Body of pancreas (tissue), 4 donors: Measurements from ENCODE around the gene IL3. TPM values are rescaled to one million over a fixed set of nuclear protein-coding genes. Genes with fewer than 3 reads are reported as not detected.

Source experiments
- ATAC-seq: fragments of 150-250 bp; one replicate; pipeline ENCODE4 v1.9.1; 2016
- DNase-seq, 4 donors: peaks; one replicate each; pipeline ENCODE4 v3.0.0-alpha.2; 2019
- H3K27ac ChIP-seq, 4 donors: fragments of 200-600 bp; sonication (generic); 1 replicate in 3 of 4; 2 replicates in 1 of 4; pipeline versions ENCODE4 v1.5.1 to v1.6.1; 2016 to 2019; ENCODE audit warnings: mild to moderate bottlenecking in 1 of 4, mixed read lengths in 1 of 4, moderate library complexity in 1 of 4
- H3K27me3 ChIP-seq, 2 donors: fragments of 200-600 bp; sonication (generic); one replicate each; pipeline ENCODE4 v1.6.0; 2016; ENCODE audit warnings: mild to moderate bottlenecking in 1 of 2
- H3K36me3 ChIP-seq, 2 donors: fragments of 200-600 bp; sonication (generic); replicated peaks in 1 of 2; 2 replicates each; pipeline ENCODE4 v1.5.1; 2016; ENCODE audit warnings: low read depth in 2 of 2; ENCODE audit not compliant: insufficient read depth in 1 of 2
- H3K4me1 ChIP-seq: fragments of 200-600 bp; sonication (generic); one replicate; pipeline ENCODE4 v1.6.0; 2016
- H3K4me3 ChIP-seq, 2 donors: fragments of 200-600 bp; sonication (generic); 1 replicate in 1 of 2; 2 replicates in 1 of 2; pipeline ENCODE4 v1.5.1; 2016 to 2019
- H3K9me3 ChIP-seq, 3 donors: fragments of 200-600 bp; sonication (generic); 1 replicate in 2 of 3; 2 replicates in 1 of 3; pipeline ENCODE4 v1.5.1; 2016
- POLR2A ChIP-seq, 3 donors: fragments of 450-650 bp; IDR thresholded peaks; one replicate each; pipeline ENCODE4 v1.6.1; 2016; ENCODE audit warnings: antibody characterized with exemption in 3 of 3, mild to moderate bottlenecking in 2 of 3
- WGBS, 2 donors: methylation state at CpG; one replicate each; pipeline ENCODE4 v1.1.5; 2017; 5-methylcytosine and 5-hydroxymethylcytosine counted together
- intact Hi-C: fragments of 100-400 bp; cut with DNase I; formaldehyde crosslinking; loops from one replicate; pipeline ENCODE4 v1.15.1; 2023
- total RNA-seq, 2 donors: library from RNA; depleted of rRNA; stranded (reverse); fragments of >200 nt; gene quantifications; one replicate each; pipeline ENCODE4 v1.1.0, GENCODE V29; 2016
- TF ChIP-seq, protein P1 (sequence below), 7 experiments: fragments of 450-650 bp in 4 of 7; fragments of 200-600 bp in 3 of 7; sonication (generic) in 3 of 7; IDR thresholded peaks; one replicate each; pipeline ENCODE4 v1.5.1; 2016 to 2019; ENCODE audit warnings: antibody characterized with exemption in 7 of 7

IL3 gene
- total RNA-seq, 2 donors from 2014 or later, result not detected

DNA sequence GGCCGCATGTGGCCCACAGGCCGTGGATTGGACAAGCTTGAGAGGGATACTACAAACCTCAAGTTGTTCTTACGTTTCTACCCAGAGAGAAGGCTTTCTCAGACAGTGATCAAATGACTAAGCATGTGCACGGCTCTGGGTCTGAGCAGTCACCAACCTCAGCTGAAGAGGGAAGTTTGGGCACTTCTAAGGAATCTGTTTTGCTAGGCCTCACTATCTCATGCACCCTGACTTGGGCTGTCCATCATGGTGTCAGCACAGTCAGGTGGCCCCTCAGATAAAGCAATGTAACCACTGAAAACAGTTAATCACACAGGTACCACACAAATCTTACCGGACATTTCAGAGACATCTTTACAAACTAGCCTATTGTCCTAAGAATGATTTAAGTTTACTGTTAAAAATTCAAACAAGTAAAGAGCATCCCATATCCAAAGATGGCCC lies 37.7 kb downstream of the IL3 start:
- TF ChIP-seq, protein P1, sequence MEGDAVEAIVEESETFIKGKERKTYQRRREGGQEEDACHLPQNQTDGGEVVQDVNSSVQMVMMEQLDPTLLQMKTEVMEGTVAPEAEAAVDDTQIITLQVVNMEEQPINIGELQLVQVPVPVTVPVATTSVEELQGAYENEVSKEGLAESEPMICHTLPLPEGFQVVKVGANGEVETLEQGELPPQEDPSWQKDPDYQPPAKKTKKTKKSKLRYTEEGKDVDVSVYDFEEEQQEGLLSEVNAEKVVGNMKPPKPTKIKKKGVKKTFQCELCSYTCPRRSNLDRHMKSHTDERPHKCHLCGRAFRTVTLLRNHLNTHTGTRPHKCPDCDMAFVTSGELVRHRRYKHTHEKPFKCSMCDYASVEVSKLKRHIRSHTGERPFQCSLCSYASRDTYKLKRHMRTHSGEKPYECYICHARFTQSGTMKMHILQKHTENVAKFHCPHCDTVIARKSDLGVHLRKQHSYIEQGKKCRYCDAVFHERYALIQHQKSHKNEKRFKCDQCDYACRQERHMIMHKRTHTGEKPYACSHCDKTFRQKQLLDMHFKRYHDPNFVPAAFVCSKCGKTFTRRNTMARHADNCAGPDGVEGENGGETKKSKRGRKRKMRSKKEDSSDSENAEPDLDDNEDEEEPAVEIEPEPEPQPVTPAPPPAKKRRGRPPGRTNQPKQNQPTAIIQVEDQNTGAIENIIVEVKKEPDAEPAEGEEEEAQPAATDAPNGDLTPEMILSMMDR (IDR thresholded peaks at IDR 0.05), result no peak
- no peak for TF ChIP-seq POLR2A (IDR thresholded peaks at IDR 0.05)
- no peak overlapping the region for H3K27ac ChIP-seq
- intact Hi-C loops, result no loop called here
- no peak overlapping the region for H3K4me3 ChIP-seq
- DNase-seq (no peak), ATAC-seq (no peak)
- H3K9me3 ChIP-seq, result no peaks in the 10 kb centered on the region
- no peaks in the 10 kb centered on the region for H3K36me3 ChIP-seq
- no peaks in the 10 kb centered on the region for H3K27me3 ChIP-seq
- 65 to 75% methylated on average over 5 of the region's 5 CpGs for WGBS, 2 donors
- H3K4me1 ChIP-seq, result peaks cover 4% of the 10 kb centered on the region

GRCh38 chr5:132098621-132099020 lies 38.2 kb downstream of the IL3 start:
- Histone ChIP-seq H3K4me1 (peaks cover 9% of the 10 kb centered on the region), H3K36me3 (no peaks in the 10 kb centered on the region), H3K9me3 (no peaks in the 10 kb centered on the region), H3K27ac (no peak overlapping the region), H3K4me3 (no peak overlapping the region), H3K27me3 (no peaks in the 10 kb centered on the region)
- intact Hi-C loops, result no loop called here
- no peak for DNase-seq
- TF ChIP-seq, protein P1 (IDR thresholded peaks at IDR 0.05), result no peak
- TF ChIP-seq POLR2A (IDR thresholded peaks at IDR 0.05), result no peak
- no peak for ATAC-seq

GRCh38 chr5:132099076-132099748 lies 38.8 kb downstream of the IL3 start:
- TF ChIP-seq POLR2A (IDR thresholded peaks at IDR 0.05), result no peak
- TF ChIP-seq, protein P1 (IDR thresholded peaks at IDR 0.05), result no peak
- Histone ChIP-seq H3K4me3 (no peak overlapping the region), H3K4me1 (peaks cover 15% of the 10 kb centered on the region), H3K9me3 (no peaks in the 10 kb centered on the region), H3K27ac (no peak overlapping the region), H3K36me3 (no peaks in the 10 kb centered on the region), H3K27me3 (no peaks in the 10 kb centered on the region)
- no peak for ATAC-seq
- WGBS, 2 donors, result 54 to 58% methylated on average over 5 of the region's 5 CpGs
- intact Hi-C loops, result no loop called here
- DNase-seq, result no peak

DNA sequence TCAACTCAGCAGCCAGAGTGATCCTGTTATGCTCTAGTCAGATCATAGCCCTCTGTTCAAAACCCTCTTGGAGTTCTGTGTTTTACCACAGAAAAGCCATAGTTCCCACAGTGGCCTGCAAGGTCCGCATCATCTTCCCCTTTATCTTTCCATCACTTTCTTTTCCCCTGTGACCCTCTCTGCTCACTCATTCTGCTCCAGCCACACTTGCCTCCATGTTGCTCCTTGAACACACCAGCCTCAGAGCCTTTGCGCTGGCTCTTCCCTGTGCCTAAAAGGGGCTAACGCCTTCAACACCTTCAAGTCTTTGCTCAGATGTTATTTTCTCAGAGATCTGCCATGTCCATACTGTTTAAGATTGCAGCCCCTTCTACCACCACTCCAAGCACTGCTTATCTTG lies 39.5 kb downstream of the IL3 start:
- no peak overlapping the region for H3K4me3 ChIP-seq
- peaks cover 15% of the 10 kb centered on the region for H3K4me1 ChIP-seq
- DNase-seq, result no peak
- H3K9me3 ChIP-seq, result no peaks in the 10 kb centered on the region
- no peaks in the 10 kb centered on the region for H3K36me3 ChIP-seq
- intact Hi-C loops, result no loop called here
- TF ChIP-seq POLR2A (IDR thresholded peaks at IDR 0.05), result no peak
- TF ChIP-seq, protein P1 (IDR thresholded peaks at IDR 0.05), result no peak
- ATAC-seq, result no peak
- no peak overlapping the region for H3K27ac ChIP-seq
- WGBS, 2 donors, result 85% methylated on average over 3 of the region's 3 CpGs
- H3K27me3 ChIP-seq, result no peaks in the 10 kb centered on the region

DNA sequence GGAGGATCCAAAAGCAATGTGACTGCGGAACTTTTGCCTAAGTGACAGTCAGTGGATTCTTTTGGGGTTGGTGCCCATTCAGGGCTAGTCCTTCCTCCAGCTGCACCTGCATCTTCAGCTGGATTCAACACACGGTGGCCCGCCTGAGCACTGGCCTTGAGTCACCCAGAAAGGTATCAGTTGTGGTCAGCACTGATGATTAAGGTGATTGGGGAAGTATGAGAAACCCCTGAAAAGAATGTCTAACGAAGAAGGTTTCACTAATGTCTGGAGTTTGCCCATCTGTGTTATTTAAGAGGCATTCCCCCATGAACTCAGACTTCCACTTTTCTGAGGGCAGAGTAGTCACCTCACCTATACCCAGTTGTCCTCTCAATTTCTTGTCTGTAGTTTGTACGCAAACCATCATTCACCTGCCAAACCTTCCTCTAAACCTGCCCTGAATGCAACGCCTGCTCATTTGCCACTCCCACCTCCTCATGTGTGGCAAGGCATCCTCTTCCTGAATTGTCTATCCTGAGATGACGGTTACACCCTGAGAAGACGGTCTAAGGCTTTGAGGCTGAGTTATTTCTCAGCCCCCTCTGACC lies 40.3 kb downstream of the IL3 start:
- Histone ChIP-seq H3K36me3 (no peaks in the 10 kb centered on the region), H3K4me1 (peaks cover 15% of the 10 kb centered on the region), H3K27me3 (no peaks in the 10 kb centered on the region), H3K27ac (no peak overlapping the region), H3K4me3 (no peak overlapping the region), H3K9me3 (no peaks in the 10 kb centered on the region)
- DNase-seq (no peak), ATAC-seq (no peak)
- no peak for TF ChIP-seq POLR2A (IDR thresholded peaks at IDR 0.05)
- TF ChIP-seq, protein P1 (IDR thresholded peaks at IDR 0.05), result no peak
- 81% methylated on average over 8 of the region's 8 CpGs for WGBS, 2 donors
- intact Hi-C loops, result no loop called here
